Testis (tissue), 2 donors: ENCODE results near the gene LANCL2.

Source experiments
- CTCF ChIP-seq, 3 experiments: fragments of 450-650 bp in 2 of 3; fragments of 200-600 bp in 1 of 3; sonication (generic) in 1 of 3; IDR thresholded peaks; one replicate each; pipeline ENCODE4 v1.5.1; 2016 to 2019; ENCODE audit warnings: antibody characterized with exemption in 3 of 3, mild to moderate bottlenecking in 2 of 3, moderate library complexity in 1 of 3
- POLR2A ChIP-seq: fragments of 450-650 bp; IDR thresholded peaks from one replicate; pipeline ENCODE4 v1.6.1; 2017; ENCODE audit warnings: antibody characterized with exemption, mild to moderate bottlenecking, moderate library complexity

DNA sequence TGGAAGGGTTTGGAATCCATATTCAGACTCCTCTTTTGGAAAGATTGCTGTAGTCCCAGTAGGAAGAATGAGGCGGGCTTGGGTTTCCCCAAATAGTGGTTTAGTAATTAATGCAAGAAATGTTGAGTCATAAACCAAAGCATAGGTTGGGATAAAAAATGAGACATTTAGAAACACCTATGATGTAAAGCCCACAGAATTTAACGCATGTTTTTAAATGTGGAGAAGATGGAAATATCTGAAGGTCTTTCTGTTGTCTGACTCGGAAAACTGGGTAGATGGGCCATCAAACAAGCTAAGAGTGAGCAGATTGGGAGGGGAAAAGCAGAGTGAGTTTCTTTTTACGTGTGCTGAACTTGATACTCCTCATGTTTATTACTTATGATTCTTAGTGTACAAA lies 62.2 kb downstream of the LANCL2 start:
- TF ChIP-seq CTCF (IDR thresholded peaks at IDR 0.05) (no peak), POLR2A (no peak)
